ENCODE data around the gene HMGN1. TPM values are rescaled to one million over a fixed set of nuclear protein-coding genes. Genes with fewer than 3 reads are reported as not detected.

The HMGN1 gene
- total RNA-seq, 3 donors from 2014 or later (not counting 1 experiment from before 2014, with no cell fraction given): 187 to 228 (median 219) TPM

DNA sequence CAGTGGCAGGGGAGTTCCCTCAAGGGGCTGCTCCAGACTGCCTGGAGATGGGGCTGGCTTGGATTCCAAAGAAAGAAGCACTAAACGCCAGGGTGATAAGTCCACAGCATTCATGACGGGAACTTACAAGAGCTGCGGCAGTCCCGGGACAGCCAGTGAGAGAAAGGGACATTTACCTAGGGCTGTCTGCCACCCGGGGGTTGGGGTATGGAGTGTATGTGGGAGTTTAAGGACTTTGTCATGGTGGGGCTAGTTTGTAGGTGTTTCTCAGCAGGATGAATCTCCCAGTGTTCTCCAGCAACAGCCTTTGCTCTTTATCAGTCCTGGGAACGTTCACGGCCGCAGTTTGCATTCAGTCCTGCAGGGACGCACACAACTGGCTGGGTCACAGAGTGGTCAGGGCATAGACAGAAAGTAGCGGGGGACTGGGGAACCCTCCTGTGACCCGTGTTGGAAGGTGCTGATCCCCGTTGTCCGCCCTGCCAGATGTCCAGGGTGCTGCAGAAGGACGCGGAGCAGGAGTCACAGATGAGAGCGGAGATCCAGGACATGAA lies 41.4 kb upstream of the HMGN1 start:
- H3K27ac ChIP-seq (ENCODE audit: low read length): no peak overlapping the region
- H3K36me3 ChIP-seq (ENCODE audit: control insufficient read depth, insufficient read depth, low read length): peaks cover 21% of the 10 kb centered on the region
- H3K4me3 ChIP-seq (ENCODE audit: low read length): no peak overlapping the region
- peaks cover 25% of the 10 kb centered on the region for H3K4me1 ChIP-seq (ENCODE audit: control insufficient read depth, insufficient read depth, low read length)
- WGBS (ENCODE audit: insufficient coverage): 91% methylated on average over 16 of the region's 16 CpGs
- H3K27me3 ChIP-seq (ENCODE audit: control insufficient read depth, insufficient read depth, low read length): no peaks in the 10 kb centered on the region
- H3K27me3 Mint-ChIP-seq (ENCODE audit: low read depth in 2 of 2): no peaks in the 10 kb centered on the region
- H3K27ac Mint-ChIP-seq: no peak overlapping the region
- no peaks in the 10 kb centered on the region for H3K36me3 Mint-ChIP-seq
- ATAC-seq (no peak), DNase-seq (no peak)
- peaks cover 15 to 19% of the 10 kb centered on the region in 2 donors for H3K4me1 Mint-ChIP-seq
- TF ChIP-seq, protein P1, sequence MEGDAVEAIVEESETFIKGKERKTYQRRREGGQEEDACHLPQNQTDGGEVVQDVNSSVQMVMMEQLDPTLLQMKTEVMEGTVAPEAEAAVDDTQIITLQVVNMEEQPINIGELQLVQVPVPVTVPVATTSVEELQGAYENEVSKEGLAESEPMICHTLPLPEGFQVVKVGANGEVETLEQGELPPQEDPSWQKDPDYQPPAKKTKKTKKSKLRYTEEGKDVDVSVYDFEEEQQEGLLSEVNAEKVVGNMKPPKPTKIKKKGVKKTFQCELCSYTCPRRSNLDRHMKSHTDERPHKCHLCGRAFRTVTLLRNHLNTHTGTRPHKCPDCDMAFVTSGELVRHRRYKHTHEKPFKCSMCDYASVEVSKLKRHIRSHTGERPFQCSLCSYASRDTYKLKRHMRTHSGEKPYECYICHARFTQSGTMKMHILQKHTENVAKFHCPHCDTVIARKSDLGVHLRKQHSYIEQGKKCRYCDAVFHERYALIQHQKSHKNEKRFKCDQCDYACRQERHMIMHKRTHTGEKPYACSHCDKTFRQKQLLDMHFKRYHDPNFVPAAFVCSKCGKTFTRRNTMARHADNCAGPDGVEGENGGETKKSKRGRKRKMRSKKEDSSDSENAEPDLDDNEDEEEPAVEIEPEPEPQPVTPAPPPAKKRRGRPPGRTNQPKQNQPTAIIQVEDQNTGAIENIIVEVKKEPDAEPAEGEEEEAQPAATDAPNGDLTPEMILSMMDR (IDR thresholded peaks at IDR 0.05): no peak
- H3K4me3 Mint-ChIP-seq: no peak overlapping the region
- no peaks in the 10 kb centered on the region for H3K9me3 ChIP-seq (ENCODE audit: control insufficient read depth, insufficient read depth, low read length)
- no peaks in the 10 kb centered on the region for H3K9me3 Mint-ChIP-seq
- intact Hi-C loops (cut with micrococcal nuclease): no loop called here

DNA sequence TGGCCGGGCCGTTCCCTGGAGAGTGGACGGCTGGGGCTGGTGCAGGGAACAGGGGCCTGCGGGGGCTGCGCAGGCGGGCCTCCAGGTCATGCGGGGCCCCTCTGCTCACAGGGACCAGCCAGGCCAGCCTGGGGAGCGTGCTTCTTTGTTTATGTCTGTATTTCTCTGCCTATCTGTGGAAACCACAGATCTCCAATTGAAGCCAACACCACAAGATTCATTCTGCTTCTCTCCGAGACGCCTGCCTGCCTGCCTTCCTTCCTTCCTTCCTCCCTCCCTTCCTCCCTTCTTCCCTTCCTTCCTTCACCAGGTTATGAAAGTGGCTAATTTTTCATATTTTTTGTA lies 39.9 kb upstream of the HMGN1 start:
- H3K4me3 Mint-ChIP-seq: peak overlapping the region; percentile 92
- no peak for DNase-seq
- H3K27ac Mint-ChIP-seq: peak overlapping the region; percentile 75 to 81
- Histone ChIP-seq H3K4me3 (ENCODE audit: low read length) (peak overlapping the region; percentile 40), H3K27me3 (ENCODE audit: control insufficient read depth, insufficient read depth, low read length) (no peaks in the 10 kb centered on the region), H3K36me3 (ENCODE audit: control insufficient read depth, insufficient read depth, low read length) (peaks cover 19% of the 10 kb centered on the region), H3K27ac (ENCODE audit: low read length) (no peak overlapping the region), H3K4me1 (ENCODE audit: control insufficient read depth, insufficient read depth, low read length) (peaks cover 32% of the 10 kb centered on the region), H3K9me3 (ENCODE audit: control insufficient read depth, insufficient read depth, low read length) (no peaks in the 10 kb centered on the region)
- intact Hi-C loops (cut with micrococcal nuclease): loop anchor here (1.0 to 5.0 kb wide), 5 partner anchors 40 to 656 kb away; partner anchors contain the start of genes HMGN1 and PSMG1
- no peaks in the 10 kb centered on the region for H3K36me3 Mint-ChIP-seq
- H3K9me3 Mint-ChIP-seq: no peaks in the 10 kb centered on the region
- TF ChIP-seq, protein P1 (IDR thresholded peaks at IDR 0.05): peak; percentile 46
- peaks cover 20 to 25% of the 10 kb centered on the region in 2 donors for H3K4me1 Mint-ChIP-seq
- 0% methylated on average over 10 of the region's 10 CpGs for WGBS (ENCODE audit: insufficient coverage)
- ATAC-seq: peak in 1 of 3 donors; percentile 2
- no peaks in the 10 kb centered on the region for H3K27me3 Mint-ChIP-seq (ENCODE audit: low read depth in 2 of 2)

DNA sequence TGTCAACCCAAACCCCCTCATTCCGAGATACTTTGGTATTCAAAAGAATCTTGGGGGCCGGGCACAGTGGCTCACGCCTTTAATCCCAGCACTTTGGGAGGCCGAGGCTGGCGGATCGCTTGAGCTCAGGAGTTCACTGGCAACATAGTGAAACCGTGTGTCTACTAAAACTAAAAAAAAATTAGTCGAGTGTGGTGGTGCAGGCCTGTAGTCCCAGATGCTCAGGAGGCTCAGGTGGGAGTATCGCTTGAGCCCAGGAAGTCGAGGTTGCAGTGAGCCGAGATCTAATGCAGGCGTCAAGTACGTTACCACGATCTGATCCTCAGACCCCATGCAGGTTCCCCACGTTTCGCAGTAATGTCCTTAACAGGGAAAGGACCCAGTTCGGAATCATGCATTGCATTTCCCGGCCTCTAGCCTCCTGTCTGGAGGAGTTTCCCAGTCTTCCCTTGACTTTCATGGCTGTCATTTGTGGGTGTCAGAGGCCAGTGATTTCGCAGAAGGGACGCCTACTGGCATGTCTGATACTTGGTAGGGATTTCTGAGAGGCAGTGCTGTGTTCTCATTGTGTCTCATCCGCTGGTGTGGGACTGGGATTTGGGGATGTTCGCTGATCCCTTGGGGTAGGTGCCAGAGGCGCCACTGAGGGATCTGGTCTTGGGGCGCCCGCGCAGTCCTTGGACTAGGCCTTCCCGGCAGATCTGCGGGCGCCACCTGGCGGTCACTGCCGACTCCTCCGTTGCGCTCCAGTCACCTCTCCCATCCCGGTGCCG lies 39.3 kb upstream of the HMGN1 start:
- no peaks in the 10 kb centered on the region for H3K27me3 ChIP-seq (ENCODE audit: control insufficient read depth, insufficient read depth, low read length)
- H3K27me3 Mint-ChIP-seq (ENCODE audit: low read depth in 2 of 2): no peaks in the 10 kb centered on the region
- peak overlapping the region; percentile 92 for H3K4me3 Mint-ChIP-seq
- peaks cover 32% of the 10 kb centered on the region for H3K4me1 ChIP-seq (ENCODE audit: control insufficient read depth, insufficient read depth, low read length)
- WGBS (ENCODE audit: insufficient coverage): 17% methylated on average over 35 of the region's 35 CpGs
- peaks cover 15% of the 10 kb centered on the region for H3K36me3 ChIP-seq (ENCODE audit: control insufficient read depth, insufficient read depth, low read length)
- intact Hi-C loops (cut with micrococcal nuclease): loop anchor here (1.0 to 5.0 kb wide), 5 partner anchors 39 to 656 kb away; partner anchors contain the start of genes HMGN1 and PSMG1
- TF ChIP-seq, protein P1 (IDR thresholded peaks at IDR 0.05): peak; percentile 89
- DNase-seq (peak; percentile 86 to 92), ATAC-seq (peak; percentile 80 to 87 (median 80))
- H3K36me3 Mint-ChIP-seq: no peaks in the 10 kb centered on the region
- H3K4me3 ChIP-seq (ENCODE audit: low read length): peak overlapping the region; percentile 40
- H3K27ac ChIP-seq (ENCODE audit: low read length): peak overlapping the region; percentile 3
- peaks cover 20 to 25% of the 10 kb centered on the region in 2 donors for H3K4me1 Mint-ChIP-seq
- H3K27ac Mint-ChIP-seq: peak overlapping the region; percentile 75 to 81
- H3K9me3 Mint-ChIP-seq: no peaks in the 10 kb centered on the region
- H3K9me3 ChIP-seq (ENCODE audit: control insufficient read depth, insufficient read depth, low read length): no peaks in the 10 kb centered on the region

Data from natural killer cell (primary cell).